ENCODE measurements around the gene PGLYRP3.

PGLYRP3 gene

GRCh38 chr1:153312570-153313186 lies at the start of gene PGLYRP3:
PGLYRP3 (minus strand) TSS chr1:153312952; CDS start chr1:153310665, 2,287 bp downstream.
- DNase-seq (ENCODE audit: low spot score): no peak

DNA sequence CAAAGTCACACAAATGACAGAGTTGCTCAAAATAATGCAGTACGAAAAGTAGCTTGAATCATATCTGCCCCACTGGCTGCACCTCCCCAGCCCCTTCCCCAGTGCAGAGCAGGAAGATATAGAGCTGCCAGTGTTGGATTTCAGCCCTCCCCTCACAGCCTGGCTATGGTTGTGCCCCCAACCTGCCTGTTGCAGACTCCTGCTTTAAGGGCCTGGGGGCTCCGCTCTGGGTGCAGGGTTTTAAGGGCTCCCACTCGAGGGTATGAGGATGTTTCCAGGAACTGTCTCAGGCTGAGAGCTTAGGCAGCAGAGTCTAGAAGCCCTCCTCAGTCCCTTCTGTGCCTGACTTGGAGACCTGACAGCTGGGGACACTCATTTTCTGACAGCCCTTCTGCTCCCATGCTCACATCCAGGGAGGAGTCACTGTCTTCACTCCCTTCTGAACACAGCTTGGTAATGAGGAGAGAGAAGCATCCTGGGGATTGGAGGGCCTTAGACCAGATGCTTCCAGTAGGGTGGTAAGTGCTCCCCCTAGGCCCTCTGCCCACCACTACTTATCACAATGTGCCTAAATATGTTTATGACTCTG lies 49.5 kb upstream of the PGLYRP3 start:
- DNase-seq (ENCODE audit: low spot score): no peak

GRCh38 chr1:153361480-153362109 lies 48.8 kb upstream of the PGLYRP3 start:
- DNase-seq (ENCODE audit: low spot score): no peak

DNA sequence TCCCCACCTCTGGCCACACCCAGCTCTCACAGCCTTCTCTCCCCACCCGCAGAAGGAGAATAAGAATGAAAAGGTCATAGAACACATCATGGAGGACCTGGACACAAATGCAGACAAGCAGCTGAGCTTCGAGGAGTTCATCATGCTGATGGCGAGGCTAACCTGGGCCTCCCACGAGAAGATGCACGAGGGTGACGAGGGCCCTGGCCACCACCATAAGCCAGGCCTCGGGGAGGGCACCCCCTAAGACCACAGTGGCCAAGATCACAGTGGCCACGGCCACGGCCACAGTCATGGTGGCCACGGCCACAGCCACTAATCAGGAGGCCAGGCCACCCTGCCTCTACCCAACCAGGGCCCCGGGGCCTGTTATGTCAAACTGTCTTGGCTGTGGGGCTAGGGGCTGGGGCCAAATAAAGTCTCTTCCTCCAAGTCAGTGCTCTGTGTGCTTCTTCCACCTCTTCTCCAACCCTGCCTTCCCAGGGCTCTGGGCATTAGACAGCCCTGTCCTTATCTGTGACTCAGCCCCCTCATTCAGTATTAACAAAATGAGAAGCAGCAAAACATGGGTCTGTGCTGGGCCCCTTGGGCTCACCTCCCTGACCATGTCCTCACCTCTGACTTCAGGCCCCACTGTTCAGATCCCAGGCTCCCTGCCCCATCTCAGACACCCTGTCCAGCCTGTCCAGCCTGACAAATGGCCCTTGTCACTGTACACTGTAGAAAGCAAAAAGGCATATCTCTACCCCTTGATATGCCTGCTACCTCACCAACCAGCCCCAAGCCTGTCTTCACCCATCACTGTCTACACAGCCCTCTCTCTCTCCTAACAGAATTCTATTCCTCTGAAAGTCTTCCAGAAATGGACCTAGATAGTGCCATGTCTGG lies 48.1 kb upstream of the PGLYRP3 start:
- DNase-seq (ENCODE audit: low spot score): no peak

- no peak for DNase-seq (ENCODE audit: low spot score)
Measured at GRCh38 chr1:153360190-153360589, 47.4 kb upstream of the PGLYRP3 start.

GRCh38 chr1:153359241-153359640 lies 46.5 kb upstream of the PGLYRP3 start:
- no peak for DNase-seq (ENCODE audit: low spot score)

DNA sequence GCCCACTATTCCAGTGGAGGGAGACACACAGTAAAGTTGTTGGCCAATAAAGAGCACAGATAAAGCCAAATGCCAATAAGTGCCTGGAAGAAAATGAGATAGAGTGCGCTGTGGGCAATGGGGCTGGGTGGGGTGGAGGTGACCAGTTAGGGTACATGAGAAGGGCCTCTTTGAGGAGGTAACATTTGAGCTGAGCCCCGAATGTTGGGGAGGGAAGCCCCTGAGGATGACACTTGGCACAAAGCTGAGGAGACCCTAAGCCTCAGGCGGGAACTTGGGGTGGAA lies 45.9 kb upstream of the PGLYRP3 start:
- DNase-seq (ENCODE audit: low spot score): no peak

DNA sequence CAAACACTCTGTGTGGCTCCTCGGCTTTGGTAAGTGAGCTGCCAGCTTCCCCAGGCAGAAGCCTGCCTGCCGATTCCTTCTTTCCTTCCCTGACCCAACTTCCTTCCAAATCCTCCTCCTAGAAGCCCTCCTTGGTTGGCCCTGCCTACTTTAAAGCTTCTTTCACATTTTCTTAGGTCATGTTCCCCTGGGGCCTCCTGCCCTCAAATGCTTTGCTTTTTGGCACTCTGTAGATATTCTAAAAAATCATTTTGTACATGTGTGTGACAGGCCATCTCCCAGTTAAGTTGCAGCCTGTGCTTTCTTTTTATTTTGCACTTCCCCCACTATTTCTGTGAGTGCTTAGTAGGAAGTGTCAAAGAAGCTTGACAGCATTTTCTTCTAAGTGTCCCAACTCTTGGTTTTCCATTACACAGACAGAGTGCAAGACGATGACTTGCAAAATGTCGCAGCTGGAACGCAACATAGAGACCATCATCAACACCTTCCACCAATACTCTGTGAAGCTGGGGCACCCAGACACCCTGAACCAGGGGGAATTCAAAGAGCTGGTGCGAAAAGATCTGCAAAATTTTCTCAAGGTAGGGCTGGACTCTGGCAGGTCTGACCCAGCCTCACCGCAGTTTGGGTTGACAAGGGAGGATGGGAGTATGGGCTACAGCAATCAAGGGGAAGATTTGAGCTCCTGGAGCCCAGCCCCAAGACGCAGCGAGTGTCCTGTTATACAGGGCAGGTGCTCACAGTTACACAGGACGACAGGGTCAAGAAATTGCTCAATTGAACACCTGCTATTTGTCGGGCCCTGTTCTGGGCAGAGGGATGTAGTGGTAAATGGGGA lies 45.3 kb upstream of the PGLYRP3 start, which contains the start of gene S100A9:
S100A9 (plus strand) TSS at position 2 of the 838 bp plus-strand sequence; CDS start at position 432, 430 bp downstream.
- no peak for DNase-seq (ENCODE audit: low spot score)

DNA sequence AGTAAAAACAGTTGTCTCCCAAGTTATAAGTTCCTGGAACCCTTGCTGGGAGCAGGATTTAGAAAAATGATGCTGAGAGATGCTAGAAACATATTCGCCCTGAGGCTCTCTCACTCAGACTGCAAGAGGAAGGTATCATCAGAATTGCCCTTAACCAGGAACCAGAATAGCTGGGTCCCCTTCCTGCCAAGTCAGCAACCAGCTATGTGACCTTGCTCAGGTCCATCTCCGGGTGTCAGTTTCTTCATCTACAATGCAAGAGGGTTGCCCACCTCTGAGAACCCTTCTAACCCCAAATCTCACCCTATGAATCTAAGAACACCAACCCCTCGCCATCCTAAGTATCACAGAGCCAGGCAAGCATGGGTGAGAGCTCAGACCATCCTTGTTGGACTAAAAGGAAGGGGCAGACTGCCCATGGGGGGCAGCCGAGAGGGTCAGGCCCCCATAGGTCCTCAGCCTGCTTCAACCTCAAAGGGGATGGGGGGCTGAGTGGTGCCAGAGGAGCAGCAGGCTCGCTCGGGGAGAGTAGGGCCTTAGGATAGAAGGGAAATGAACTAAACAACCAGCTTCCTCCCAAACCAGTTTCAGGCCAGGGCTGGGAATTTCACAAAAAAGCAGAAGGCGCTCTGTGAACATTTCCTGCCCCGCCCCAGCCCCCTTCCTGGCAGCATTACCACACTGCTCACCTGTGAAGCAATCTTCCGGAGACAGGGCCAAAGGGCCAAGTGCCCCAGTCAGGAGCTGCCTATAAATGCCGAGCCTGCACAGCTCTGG lies 44.5 kb upstream of the PGLYRP3 start:
- no peak for DNase-seq (ENCODE audit: low spot score)

DNA sequence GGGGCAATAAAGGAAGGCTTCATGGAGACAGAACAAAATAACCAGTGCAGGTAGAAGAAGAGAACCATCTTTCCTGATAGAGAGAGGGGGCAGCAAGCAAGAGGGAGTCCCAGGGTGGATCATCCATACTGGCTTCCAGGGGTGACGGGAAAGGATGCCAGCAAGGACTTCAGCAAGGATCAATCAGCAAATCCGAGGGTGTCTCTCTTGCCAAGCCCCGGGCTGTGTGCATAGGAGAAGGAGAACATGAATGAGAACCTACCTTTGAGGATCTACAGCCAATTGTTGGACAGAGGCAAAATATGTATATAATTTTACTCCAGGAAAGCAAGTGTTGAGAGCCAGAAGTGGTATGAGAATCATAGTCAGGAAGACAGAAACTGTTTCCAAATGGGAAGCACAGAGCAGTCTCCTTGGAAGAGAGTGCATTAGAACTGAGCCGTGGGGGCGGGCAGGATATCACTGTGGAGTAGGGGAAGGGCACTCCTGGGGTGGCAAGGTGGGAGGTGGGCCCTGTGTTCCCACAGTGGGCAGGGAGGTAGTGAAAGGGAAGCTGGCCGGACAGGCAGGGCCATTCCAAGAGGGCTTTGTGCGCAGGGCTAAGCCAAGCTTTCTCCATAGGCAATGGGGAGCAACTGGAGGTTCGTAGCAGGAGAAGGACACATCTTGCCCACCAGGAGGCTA lies 43.8 kb upstream of the PGLYRP3 start:
- no peak for DNase-seq (ENCODE audit: low spot score)

DNA sequence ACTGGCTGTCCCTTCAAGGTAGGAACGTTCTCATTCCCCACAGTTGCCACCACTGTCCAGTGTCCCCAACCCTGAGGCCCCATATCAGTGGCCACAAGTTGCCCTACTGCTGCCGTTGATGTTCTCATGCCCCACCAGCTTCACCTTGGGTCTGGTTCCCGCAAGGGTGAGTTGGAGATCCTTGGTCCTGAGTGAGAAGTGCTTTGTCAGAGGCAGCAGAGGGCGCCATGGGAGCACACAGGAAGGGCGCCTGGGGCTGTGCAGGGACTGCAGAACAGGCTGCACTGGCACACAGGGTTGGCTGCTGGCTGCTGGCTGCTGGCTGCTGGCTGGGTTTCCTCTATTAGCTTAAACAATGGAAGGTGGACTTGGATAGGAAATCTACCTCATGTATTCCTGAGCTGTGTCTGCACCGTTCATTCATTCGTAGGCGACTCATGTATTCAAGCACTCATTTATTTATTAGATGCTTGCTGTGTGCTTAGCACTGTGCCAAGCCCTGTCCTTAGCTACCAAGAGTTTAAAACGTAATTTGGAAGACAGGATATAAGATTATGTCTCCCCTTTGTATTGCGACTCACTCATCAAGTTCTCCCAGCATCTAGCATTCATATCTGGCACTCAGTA lies 42.8 kb upstream of the PGLYRP3 start:
- peak; percentile 26 for DNase-seq (ENCODE audit: low spot score)

DNA sequence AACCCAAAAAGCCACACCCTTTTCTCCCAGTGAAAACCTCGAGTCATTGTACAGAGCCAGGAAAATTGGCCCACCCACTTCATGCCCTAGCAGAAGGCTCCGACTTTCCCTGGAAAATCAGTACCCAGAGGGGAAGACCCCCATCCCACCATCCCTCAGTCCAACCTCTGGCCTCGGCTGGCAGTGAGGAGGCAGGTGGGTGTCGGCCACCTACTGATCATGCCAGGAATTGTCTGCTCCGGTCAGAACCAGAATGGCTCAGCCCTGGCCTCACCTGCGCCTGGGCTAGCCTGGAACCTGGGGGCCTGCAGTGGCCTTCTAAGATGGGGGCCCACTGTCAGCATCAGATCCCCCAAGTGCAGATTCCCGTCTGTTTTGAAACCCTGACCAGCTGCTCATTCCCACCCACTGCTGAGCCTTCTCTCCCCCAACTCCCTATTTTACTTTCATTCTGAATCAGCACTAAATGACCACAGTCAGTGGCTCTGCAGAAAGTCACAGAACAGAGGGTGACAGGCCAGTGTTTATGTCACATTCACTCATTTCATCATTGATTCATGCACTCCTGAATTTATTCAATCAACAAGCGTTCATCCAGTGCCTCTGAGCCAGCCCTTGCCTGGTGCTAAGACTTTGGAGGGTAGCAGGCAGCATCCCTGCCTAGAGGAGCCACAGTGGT lies 41.9 kb upstream of the PGLYRP3 start:
- DNase-seq (ENCODE audit: low spot score): no peak

DNA sequence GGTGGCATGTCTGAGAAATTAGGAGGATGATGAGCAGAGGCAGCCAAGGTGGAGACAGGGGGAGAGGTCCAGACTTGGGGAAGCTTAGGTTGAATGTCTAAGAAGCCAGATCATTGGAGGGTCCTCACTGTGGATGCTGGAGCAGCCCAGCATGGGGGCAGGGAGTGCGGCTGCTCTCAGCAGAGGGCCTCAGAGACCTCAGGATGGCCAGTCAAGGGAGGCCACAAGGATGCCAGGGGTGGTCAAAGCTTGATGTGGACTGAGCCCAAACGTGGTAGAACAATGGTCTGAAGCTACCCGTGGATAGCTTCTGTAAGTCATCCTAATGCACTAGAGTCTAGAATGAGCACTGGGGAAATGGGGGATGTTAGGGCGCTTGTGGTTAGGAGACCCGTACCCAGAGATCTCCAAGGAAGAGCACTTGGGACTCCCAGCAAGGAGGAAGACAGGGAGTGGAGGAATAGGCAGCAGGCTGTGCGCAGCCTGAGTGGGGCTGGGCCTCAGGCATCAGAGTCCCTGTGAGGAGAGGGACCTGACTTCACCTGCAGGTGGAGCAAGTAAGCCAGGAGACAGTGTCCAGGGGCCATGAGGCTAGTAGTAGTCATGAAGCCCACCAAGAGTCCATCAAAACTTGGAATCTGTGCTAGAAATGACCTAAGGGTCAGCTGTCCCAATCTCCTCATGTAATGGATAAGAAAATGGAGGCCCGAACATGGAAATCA lies 40.6 kb upstream of the PGLYRP3 start:
- no peak for DNase-seq (ENCODE audit: low spot score)

DNA sequence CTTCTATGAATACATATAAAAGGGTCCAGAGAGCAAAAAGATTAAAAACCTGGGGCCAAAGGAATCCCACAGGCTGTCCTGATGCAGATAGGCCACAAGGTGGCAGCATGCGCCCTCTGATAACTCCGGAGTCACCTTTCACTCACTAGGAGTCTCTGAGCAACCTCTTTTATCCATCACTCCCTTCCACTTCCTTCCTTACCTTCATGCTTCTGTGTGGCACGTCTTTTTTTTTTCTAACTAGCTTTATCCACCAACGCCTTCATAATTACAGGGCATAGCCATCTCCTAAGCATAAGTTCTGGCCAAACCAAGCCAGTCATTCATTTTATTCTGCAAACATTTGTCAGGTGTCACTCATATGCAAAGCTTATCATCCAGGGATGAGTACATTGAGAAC lies 39.8 kb upstream of the PGLYRP3 start:
- DNase-seq (ENCODE audit: low spot score): peak; percentile 62

GRCh38 chr1:153350321-153350957 lies 37.7 kb upstream of the PGLYRP3 start:
- no peak for DNase-seq (ENCODE audit: low spot score)

DNA sequence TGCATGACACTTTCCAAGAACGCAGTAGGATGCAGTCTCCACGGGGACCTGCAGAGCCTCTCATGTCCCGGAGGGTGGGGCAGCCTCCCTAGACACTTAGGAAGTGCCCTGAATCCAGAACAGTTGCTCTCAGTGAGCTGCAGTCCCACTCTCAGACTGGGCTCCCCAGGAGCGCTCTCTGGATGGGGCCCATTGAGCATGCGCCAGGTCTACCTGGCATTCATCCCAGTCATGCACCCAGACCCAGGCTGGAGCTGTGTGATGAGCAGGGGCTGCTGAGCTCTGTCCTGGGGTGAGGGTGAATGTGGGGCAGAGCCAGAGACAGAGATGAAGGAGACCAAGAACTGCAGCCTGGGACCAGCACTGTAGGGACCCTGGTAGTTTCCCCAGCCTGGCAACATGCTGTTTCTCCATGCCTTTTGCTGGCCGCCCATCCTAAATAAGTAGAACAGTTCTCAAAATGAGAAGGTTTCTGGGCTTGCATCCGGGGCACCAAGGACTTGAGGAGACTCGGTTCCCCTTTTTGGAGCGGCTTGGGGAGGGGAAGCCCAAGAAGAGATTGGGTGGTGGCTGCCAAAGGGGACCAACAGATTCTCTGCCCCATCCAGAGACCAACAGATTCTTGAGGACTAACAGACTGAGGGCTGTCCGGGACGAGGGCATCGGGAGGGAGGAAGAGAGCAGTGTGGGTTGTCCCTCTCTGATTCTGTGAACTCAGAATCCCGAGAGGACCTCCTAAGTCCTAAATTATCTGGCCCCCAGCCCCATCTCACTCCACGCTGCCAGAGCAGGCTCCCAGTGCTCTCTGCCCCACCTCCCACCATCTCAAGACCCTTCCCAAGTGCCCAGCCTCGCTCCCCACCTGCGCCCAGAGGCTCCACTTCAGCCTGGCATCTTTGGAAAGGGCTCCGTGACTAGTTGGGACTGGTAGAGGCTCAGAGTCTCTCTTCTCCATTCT lies 36.9 kb upstream of the PGLYRP3 start:
- no peak for DNase-seq (ENCODE audit: low spot score)
